Transverse colon (tissue), 4 donors: ENCODE data around the gene ROPN1B.

Source experiments
- POLR2A ChIP-seq: fragments of 450-650 bp; IDR thresholded peaks from one replicate; pipeline ENCODE4 v1.6.1; 2016; ENCODE audit warnings: antibody characterized with exemption, mild to moderate bottlenecking, moderate library complexity
- POLR2AphosphoS5 ChIP-seq, 3 donors: sonication (generic); formaldehyde crosslinking; IDR thresholded peaks; one replicate each; pipeline ENCODE4 v1.6.1; 2016; ENCODE audit warnings: antibody characterized with exemption in 3 of 3
- TF ChIP-seq, protein P1 (sequence below), 5 experiments: fragments of 200-600 bp in 3 of 5; fragments of 450-650 bp in 2 of 5; sonication (generic) in 3 of 5; IDR thresholded peaks; 1 replicate in 2 of 5; 2 replicates in 3 of 5; pipeline ENCODE4 v1.5.1; 2016 to 2017; ENCODE audit warnings: antibody characterized with exemption in 5 of 5, inconsistent platforms in 3 of 5, mild to moderate bottlenecking in 2 of 5, moderate library complexity in 1 of 5

DNA sequence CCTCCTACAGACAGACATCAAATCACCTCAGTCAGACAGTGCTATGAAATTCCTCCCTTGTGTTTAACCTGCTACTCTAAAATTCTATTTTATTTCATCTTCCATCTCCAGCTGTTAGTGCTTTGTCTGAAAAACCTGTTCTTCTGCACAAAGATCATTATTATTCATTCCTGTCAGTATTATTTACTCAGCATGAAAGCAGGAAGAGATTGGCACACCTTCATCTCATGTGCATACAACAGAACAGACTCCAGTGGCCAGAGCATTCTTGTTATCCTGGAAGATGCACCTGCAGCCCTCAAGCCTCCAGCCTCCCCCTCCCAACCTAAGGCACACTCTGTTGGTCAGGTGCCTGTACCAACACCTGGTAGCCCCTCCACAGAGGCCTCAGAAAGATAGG is 1.8 kb upstream of the ROPN1B start:
- TF ChIP-seq, protein P1, sequence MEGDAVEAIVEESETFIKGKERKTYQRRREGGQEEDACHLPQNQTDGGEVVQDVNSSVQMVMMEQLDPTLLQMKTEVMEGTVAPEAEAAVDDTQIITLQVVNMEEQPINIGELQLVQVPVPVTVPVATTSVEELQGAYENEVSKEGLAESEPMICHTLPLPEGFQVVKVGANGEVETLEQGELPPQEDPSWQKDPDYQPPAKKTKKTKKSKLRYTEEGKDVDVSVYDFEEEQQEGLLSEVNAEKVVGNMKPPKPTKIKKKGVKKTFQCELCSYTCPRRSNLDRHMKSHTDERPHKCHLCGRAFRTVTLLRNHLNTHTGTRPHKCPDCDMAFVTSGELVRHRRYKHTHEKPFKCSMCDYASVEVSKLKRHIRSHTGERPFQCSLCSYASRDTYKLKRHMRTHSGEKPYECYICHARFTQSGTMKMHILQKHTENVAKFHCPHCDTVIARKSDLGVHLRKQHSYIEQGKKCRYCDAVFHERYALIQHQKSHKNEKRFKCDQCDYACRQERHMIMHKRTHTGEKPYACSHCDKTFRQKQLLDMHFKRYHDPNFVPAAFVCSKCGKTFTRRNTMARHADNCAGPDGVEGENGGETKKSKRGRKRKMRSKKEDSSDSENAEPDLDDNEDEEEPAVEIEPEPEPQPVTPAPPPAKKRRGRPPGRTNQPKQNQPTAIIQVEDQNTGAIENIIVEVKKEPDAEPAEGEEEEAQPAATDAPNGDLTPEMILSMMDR (IDR thresholded peaks at IDR 0.05), result no peak
- no peak for TF ChIP-seq POLR2A
- no peak for TF ChIP-seq POLR2AphosphoS5 (IDR thresholded peaks at IDR 0.05)
